Prostate gland (tissue), 2 donors: ENCODE measurements around the gene PPP3R1.

Source experiments
- POLR2A ChIP-seq: fragments of 450-650 bp; IDR thresholded peaks from one replicate; pipeline ENCODE4 v1.6.1; 2016; ENCODE audit warnings: antibody characterized with exemption, mild to moderate bottlenecking
- TF ChIP-seq, protein P1 (sequence below), 4 experiments: fragments of 200-600 bp in 2 of 4; fragments of 450-650 bp in 2 of 4; sonication (generic) in 2 of 4; IDR thresholded peaks; 1 replicate in 3 of 4; 2 replicates in 1 of 4; pipeline ENCODE4 v1.5.1; 2016 to 2019; ENCODE audit warnings: antibody characterized with exemption in 4 of 4, mild to moderate bottlenecking in 2 of 4, moderate library complexity in 2 of 4

DNA sequence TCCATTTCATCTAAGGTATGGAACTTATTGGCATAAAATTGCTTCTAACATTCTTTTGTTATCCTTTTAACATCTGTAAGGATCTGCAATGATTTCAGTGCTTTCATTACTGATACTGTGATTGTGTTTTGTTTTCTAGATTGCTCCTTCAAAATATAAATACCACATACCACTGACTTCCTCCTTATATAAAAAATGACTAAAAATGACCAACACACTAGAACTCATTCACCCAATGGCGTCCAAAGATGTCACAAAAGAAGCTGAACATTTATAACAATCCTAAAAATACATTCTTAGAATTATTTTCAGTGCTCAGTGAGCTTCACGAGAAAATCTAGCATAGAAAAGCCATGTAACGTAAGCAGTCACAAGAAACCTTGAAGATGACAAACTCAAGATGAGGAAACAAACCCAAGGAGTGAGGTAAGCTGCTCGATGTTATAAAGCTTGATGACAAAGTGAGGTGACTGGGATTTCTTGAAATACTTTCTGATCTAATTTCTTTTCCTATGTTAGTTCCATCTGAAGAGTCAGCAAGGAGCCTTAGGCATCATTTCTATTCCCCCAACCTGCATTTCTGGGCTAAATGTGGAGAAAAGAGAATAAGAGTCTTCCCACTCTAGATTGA is 52.1 kb downstream of the PPP3R1 start:
- TF ChIP-seq, protein P1, sequence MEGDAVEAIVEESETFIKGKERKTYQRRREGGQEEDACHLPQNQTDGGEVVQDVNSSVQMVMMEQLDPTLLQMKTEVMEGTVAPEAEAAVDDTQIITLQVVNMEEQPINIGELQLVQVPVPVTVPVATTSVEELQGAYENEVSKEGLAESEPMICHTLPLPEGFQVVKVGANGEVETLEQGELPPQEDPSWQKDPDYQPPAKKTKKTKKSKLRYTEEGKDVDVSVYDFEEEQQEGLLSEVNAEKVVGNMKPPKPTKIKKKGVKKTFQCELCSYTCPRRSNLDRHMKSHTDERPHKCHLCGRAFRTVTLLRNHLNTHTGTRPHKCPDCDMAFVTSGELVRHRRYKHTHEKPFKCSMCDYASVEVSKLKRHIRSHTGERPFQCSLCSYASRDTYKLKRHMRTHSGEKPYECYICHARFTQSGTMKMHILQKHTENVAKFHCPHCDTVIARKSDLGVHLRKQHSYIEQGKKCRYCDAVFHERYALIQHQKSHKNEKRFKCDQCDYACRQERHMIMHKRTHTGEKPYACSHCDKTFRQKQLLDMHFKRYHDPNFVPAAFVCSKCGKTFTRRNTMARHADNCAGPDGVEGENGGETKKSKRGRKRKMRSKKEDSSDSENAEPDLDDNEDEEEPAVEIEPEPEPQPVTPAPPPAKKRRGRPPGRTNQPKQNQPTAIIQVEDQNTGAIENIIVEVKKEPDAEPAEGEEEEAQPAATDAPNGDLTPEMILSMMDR (IDR thresholded peaks at IDR 0.05): no peak
- TF ChIP-seq POLR2A: no peak
